GM12878 (cell line): ENCODE data around the gene TC2N. TPM values are rescaled to one million over a fixed set of nuclear protein-coding genes. Genes with fewer than 3 reads are reported as not detected.

Experiments used
- ATAC-seq: fragments of 200-7000 bp; cut with Tn5 transposase; 3 replicates; pipeline ENCODE4 v1.9.1; 2020; ENCODE audit warnings: mild to moderate bottlenecking, moderate library complexity
- BruUV-seq: library from RNA; stranded (reverse); fragments of 400-500 nt; replicated peaks from 2 replicates; lab custom pipeline; 2021; lab: Mats Ljungman, UMichigan
- CTCF ChIA-PET: fragments of 300-600 bp; sonication (Branson Sonifier 250); formaldehyde crosslinking; extraction: SDS; loops from one replicate; lab custom pipeline; 2021; ENCODE audit warnings: inconsistent platforms; lab: Yijun Ruan, JAX
- POLR2A ChIA-PET: fragments of 350-600 bp; formaldehyde crosslinking; extraction: SDS; loops from one replicate; lab custom pipeline; 2021; ENCODE audit warnings: inconsistent platforms; lab: Charles Lee
- RAD21 ChIA-PET: fragments of 300-600 bp; sonication (Branson Sonifier 250); formaldehyde crosslinking; loops from one replicate; lab custom pipeline; 2023; ENCODE audit warnings: antibody characterized with exemption; ENCODE audit not compliant: unreplicated experiment; lab: Charles Lee
- SMC1A ChIA-PET: fragments of 300-600 bp; sonication (Branson Sonifier 250); formaldehyde crosslinking; loops from one replicate; lab custom pipeline; 2023; ENCODE audit not compliant: unreplicated experiment, uncharacterized antibody; lab: Charles Lee
- DNase-seq: peaks from one replicate; pipeline ENCODE4 v3.0.0-alpha.2; 2011; ENCODE audit warnings: low read depth, low spot score
- FAIRE-seq: peaks from 3 replicates; lab custom pipeline; 2011; peaks lifted over from hg19 to GRCh38; lab: Jason Lieb, UNC
- H2AFZ ChIP-seq: 2 replicates; pipeline ENCODE4 v1.6.0; 2011; ENCODE audit warnings: low read depth, low read length, control low read depth; ENCODE audit not compliant: control insufficient read depth
- H3K27ac ChIP-seq: 2 replicates; pipeline ENCODE4 v1.5.1; 2011; ENCODE audit warnings: control low read depth; ENCODE audit not compliant: control insufficient read depth, insufficient read depth
- H3K27me3 ChIP-seq, 2 experiments: replicated peaks in 1 of 2; 2 replicates each; pipeline versions ENCODE4 v1.6.0 to v1.6.1; 2011; ENCODE audit warnings: low read length in 1 of 2; ENCODE audit not compliant: control insufficient read depth in 2 of 2, insufficient read depth in 2 of 2
- H3K36me3 ChIP-seq, 2 experiments: 2 replicates each; pipeline ENCODE4 v1.5.1; 2011; ENCODE audit warnings: low read length in 1 of 2; ENCODE audit not compliant: control insufficient read depth in 2 of 2, insufficient read depth in 2 of 2
- H3K4me1 ChIP-seq: 2 replicates; pipeline ENCODE4 v1.6.1; 2011; ENCODE audit warnings: mild to moderate bottlenecking, low read length, moderate library complexity, mixed read lengths; ENCODE audit not compliant: control insufficient read depth, insufficient read depth
- H3K4me2 ChIP-seq: 2 replicates; pipeline ENCODE4 v1.6.0; 2011; ENCODE audit warnings: control low read depth; ENCODE audit not compliant: control insufficient read depth, insufficient read depth
- H3K4me3 ChIP-seq: fragments of 200-600 bp; sonication (generic); 2 replicates; pipeline ENCODE4 v1.5.1; 2016
- H3K79me2 ChIP-seq: 2 replicates; pipeline ENCODE4 v1.6.0; 2011; ENCODE audit warnings: low read length; ENCODE audit not compliant: control insufficient read depth, insufficient read depth
- H3K9ac ChIP-seq: 2 replicates; pipeline ENCODE4 v1.8.0; 2011; ENCODE audit warnings: low read length, control low read depth, mixed read lengths; ENCODE audit not compliant: control insufficient read depth, insufficient read depth
- H3K9me3 ChIP-seq: replicated peaks from 3 replicates; pipeline ENCODE4 v1.5.1; 2011; ENCODE audit warnings: mild to moderate bottlenecking, low read length; ENCODE audit not compliant: control insufficient read depth, insufficient read depth
- H4K20me1 ChIP-seq: 2 replicates; pipeline ENCODE4 v1.6.0; 2011; ENCODE audit not compliant: control insufficient read depth, insufficient read depth
- FOS ChIP-seq: IDR thresholded peaks from 3 replicates; pipeline ENCODE4 v1.6.1; 2011; ENCODE audit warnings: borderline replicate concordance; ENCODE audit not compliant: insufficient read length; ENCODE audit errors: extremely low read depth
- LARP7 ChIP-seq: fragments of 450-650 bp; IDR thresholded peaks from 2 replicates; pipeline ENCODE4 v1.6.1; 2017; ENCODE audit warnings: mild to moderate bottlenecking
- MTA2 ChIP-seq: fragments of 450-650 bp; IDR thresholded peaks from 2 replicates; pipeline ENCODE4 v1.6.1; 2016; ENCODE audit warnings: low read depth, mild to moderate bottlenecking, moderate library complexity
- PAX5 ChIP-seq: IDR thresholded peaks from 2 replicates; pipeline ENCODE4 v1.6.1; 2011; ENCODE audit warnings: low read depth, low read length, borderline replicate concordance
- SMC3 ChIP-seq: IDR thresholded peaks from 2 replicates; pipeline ENCODE4 v1.6.1; 2011; ENCODE audit warnings: low read length, improper control_type of control experiment, borderline replicate concordance
- TARDBP ChIP-seq: IDR thresholded peaks from 2 replicates; pipeline ENCODE4 v1.6.1; 2016; ENCODE audit warnings: borderline replicate concordance
- ZBTB4 ChIP-seq: fragments of 450-650 bp; formaldehyde crosslinking; IDR thresholded peaks from 2 replicates; pipeline ENCODE4 v1.4.0; 2022; ENCODE audit warnings: mild to moderate bottlenecking, moderate library complexity
- WGBS: methylation state at CpG from one replicate; pipeline ENCODE4 v1.1.6; 2016; ENCODE audit warnings: low lambda C conversion rate; ENCODE audit not compliant: insufficient replicate concordance, insufficient coverage; ENCODE audit errors: missing lambda C conversion rate; 5-methylcytosine and 5-hydroxymethylcytosine counted together
- in situ Hi-C: fragments of 300-500 bp; cut with MboI; formaldehyde crosslinking; loops from 9 replicates; pipeline ENCODE4 v1.14.3; 2018; ENCODE audit warnings: mixed read lengths
- intact Hi-C: fragments of 100-400 bp; cut with micrococcal nuclease; formaldehyde crosslinking; loops from one replicate; pipeline ENCODE4 v1.14.2; 2022; ENCODE audit not compliant: unreplicated experiment
- polyA plus RNA-seq, 11 experiments: library from polyadenylated mRNA; depleted of rRNA in 4 of 11; unstranded in 6 of 11; stranded (reverse) in 5 of 11; fragments of >200 nt; fragmentation: Nextera tagmentation in 4 of 11; fragmentation: Illumina TruSeq in 1 of 11; extraction: Ambion mirVana in 4 of 11; extraction: Trizol in 1 of 11; gene quantifications; 1 replicate in 1 of 11; 2 replicates in 10 of 11; pipeline versions ENCODE4 v1.2.1 to v1.2.3, GENCODE V29; 2011 to 2016; ENCODE audit warnings: inconsistent platforms in 2 of 11, missing spikeins in 2 of 11, low read depth in 1 of 11
- total RNA-seq, 4 experiments: library from RNA; depleted of rRNA in 3 of 4; stranded (reverse); fragments of >200 nt in 3 of 4; fragmentation: Illumina TruSeq in 1 of 4; extraction: Trizol in 1 of 4; gene quantifications; 2 replicates each; pipeline versions ENCODE4 v1.2.1 to v1.2.3, GENCODE V29; 2013 to 2021

The TC2N gene
- total and polyA plus RNA-seq, 10 of the 15 experiments (the other 5 are each of a cell fraction or from before 2014, with no cell fraction given): 0.15 to 1.6 (median 0.35) TPM

- Histone ChIP-seq H3K9me3 (no peaks in the 10 kb centered on the region), H3K4me2 (no peak overlapping the region), H3K27me3 (no peaks in the 10 kb centered on the region), H3K9ac (no peak overlapping the region), H4K20me1 (no peaks in the 10 kb centered on the region), H3K27ac (no peak overlapping the region), H3K79me2 (no peaks in the 10 kb centered on the region), H2AFZ (no peak overlapping the region), H3K4me3 (no peak overlapping the region), H3K4me1 (no peaks in the 10 kb centered on the region), H3K36me3 (no peaks in the 10 kb centered on the region)
- ATAC-seq (no peak), FAIRE-seq (no peak), DNase-seq (no peak)
- SMC1A ChIA-PET: interaction anchor here (0.6 to 0.7 kb wide), 2 partner anchors 64 to 145 kb away, joined by 3 read pairs; no protein-coding TSS in a partner anchor
- intact Hi-C loops (no loop called here), in situ Hi-C loops (no loop called here)
- BruUV-seq: no TSS peak
- 65% methylated on average over 10 of the region's 10 CpGs for WGBS
- CTCF ChIA-PET: interaction anchor here (0.6 to 1.5 kb wide), 4 partner anchors 13 to 108 kb away, joined by 3 to 4 read pairs (median 3); no protein-coding TSS in a partner anchor
- RAD21 ChIA-PET: no interaction called here
- POLR2A ChIA-PET: interaction anchor here (0.6 kb wide), 1 partner anchor 25 kb away, joined by 4 read pairs; no protein-coding TSS in a partner anchor
- TF ChIP-seq MTA2: no peak
- no peak for TF ChIP-seq LARP7
- no peak for TF ChIP-seq SMC3
- TF ChIP-seq TARDBP: no peak
- no peak for TF ChIP-seq FOS
- TF ChIP-seq ZBTB4 (CRISPR knock-in tag): no peak
- TF ChIP-seq PAX5: no peak
Observed at GRCh38 chr14:91888641-91889476, 21.5 kb upstream of the TC2N start.
